DOHH2 (cell line): ENCODE measurements around the gene NCKAP5.

Experiments
- EZH2phosphoT487 ChIP-seq: fragments of 200-600 bp; sonication (generic); IDR thresholded peaks from 2 replicates; pipeline ENCODE4 v1.6.1; 2017; ENCODE audit warnings: borderline replicate concordance, mild to moderate bottlenecking, antibody characterized with exemption, low read length, moderate library complexity, mixed read lengths
- TF ChIP-seq, protein P1 (sequence below): fragments of 200-600 bp; sonication (generic); IDR thresholded peaks from one replicate; pipeline ENCODE4 v1.5.1; 2014; ENCODE audit warnings: antibody characterized with exemption, mild to moderate bottlenecking, low read depth, low read length; ENCODE audit not compliant: poor library complexity, severe bottlenecking

DNA sequence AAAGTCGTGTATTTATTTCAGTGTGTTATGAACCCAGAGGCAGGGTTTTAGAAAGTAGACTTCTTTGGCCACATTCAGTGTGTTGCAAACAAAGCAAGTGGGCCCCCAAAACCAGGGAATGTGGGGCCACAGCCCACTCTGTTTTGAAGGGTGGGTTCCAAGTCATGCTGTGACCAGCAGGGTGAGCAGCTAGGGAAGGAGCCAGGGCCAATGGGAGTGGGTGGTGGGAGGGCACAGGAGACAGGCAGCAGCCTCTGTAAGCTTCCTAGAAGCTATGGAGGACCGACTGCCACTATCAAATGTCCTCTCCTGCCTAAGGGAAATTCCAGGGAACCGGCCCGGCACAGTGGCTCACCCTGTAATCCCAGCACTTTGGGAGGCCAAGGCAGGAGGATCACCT lies 847.9 kb downstream of the NCKAP5 start:
- TF ChIP-seq, protein P1, sequence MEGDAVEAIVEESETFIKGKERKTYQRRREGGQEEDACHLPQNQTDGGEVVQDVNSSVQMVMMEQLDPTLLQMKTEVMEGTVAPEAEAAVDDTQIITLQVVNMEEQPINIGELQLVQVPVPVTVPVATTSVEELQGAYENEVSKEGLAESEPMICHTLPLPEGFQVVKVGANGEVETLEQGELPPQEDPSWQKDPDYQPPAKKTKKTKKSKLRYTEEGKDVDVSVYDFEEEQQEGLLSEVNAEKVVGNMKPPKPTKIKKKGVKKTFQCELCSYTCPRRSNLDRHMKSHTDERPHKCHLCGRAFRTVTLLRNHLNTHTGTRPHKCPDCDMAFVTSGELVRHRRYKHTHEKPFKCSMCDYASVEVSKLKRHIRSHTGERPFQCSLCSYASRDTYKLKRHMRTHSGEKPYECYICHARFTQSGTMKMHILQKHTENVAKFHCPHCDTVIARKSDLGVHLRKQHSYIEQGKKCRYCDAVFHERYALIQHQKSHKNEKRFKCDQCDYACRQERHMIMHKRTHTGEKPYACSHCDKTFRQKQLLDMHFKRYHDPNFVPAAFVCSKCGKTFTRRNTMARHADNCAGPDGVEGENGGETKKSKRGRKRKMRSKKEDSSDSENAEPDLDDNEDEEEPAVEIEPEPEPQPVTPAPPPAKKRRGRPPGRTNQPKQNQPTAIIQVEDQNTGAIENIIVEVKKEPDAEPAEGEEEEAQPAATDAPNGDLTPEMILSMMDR: no peak
- no peak for TF ChIP-seq EZH2phosphoT487
